Tibial nerve (tissue), 4 donors: Measurements from ENCODE around the gene CIDEC. TPM values are rescaled to one million over a fixed set of nuclear protein-coding genes. Genes with fewer than 3 reads are reported as not detected.

Source experiments
- DNase-seq, 2 donors: peaks; one replicate each; pipeline ENCODE4 v3.0.0-alpha.2; 2019; ENCODE audit warnings: low spot score in 2 of 2
- H3K27ac ChIP-seq, 4 donors: fragments of 200-600 bp; sonication (generic) in 3 of 4; one replicate each; pipeline ENCODE4 v1.5.1; 2017 to 2019; ENCODE audit warnings: mild to moderate bottlenecking in 1 of 4
- H3K27me3 ChIP-seq, 2 donors: fragments of 200-600 bp; sonication (generic) in 1 of 2; one replicate each; pipeline versions ENCODE4 v1.5.1 to v1.6.0; 2017 to 2019
- H3K36me3 ChIP-seq, 3 donors: fragments of 200-600 bp; sonication (generic); one replicate each; pipeline ENCODE4 v1.5.1; 2018 to 2019
- H3K4me1 ChIP-seq, 4 donors: fragments of 200-600 bp; sonication (generic) in 3 of 4; one replicate each; pipeline ENCODE4 v1.5.1; 2017 to 2019
- H3K4me3 ChIP-seq, 4 donors: fragments of 200-600 bp; sonication (generic) in 3 of 4; one replicate each; pipeline ENCODE4 v1.5.1; 2017 to 2019; ENCODE audit warnings: mild to moderate bottlenecking in 1 of 4, moderate library complexity in 1 of 4
- H3K9me3 ChIP-seq, 4 donors: fragments of 200-600 bp; sonication (generic) in 3 of 4; one replicate each; pipeline ENCODE4 v1.5.1; 2017 to 2019
- CTCF ChIP-seq, 5 experiments: fragments of 200-600 bp in 3 of 5; fragments of 450-650 bp in 2 of 5; sonication (generic) in 3 of 5; IDR thresholded peaks; one replicate each; pipeline ENCODE4 v1.5.1; 2016 to 2019; ENCODE audit warnings: antibody characterized with exemption in 5 of 5, mild to moderate bottlenecking in 3 of 5, moderate library complexity in 2 of 5
- EP300 ChIP-seq, 2 donors: sonication (generic); formaldehyde crosslinking; IDR thresholded peaks; one replicate each; pipeline ENCODE4 v1.6.1; 2017; ENCODE audit warnings: antibody characterized with exemption in 2 of 2, mild to moderate bottlenecking in 1 of 2
- POLR2A ChIP-seq, 2 donors: fragments of 450-650 bp; IDR thresholded peaks; one replicate each; pipeline ENCODE4 v1.6.1; 2017; ENCODE audit warnings: antibody characterized with exemption in 2 of 2, mild to moderate bottlenecking in 2 of 2, moderate library complexity in 2 of 2
- WGBS, 2 donors: methylation state at CpG; one replicate each; pipeline ENCODE4 v1.1.5; 2018; 5-methylcytosine and 5-hydroxymethylcytosine counted together
- total RNA-seq, 4 donors: library from RNA; depleted of rRNA; stranded (reverse); fragments of >200 nt; gene quantifications; one replicate each; pipeline ENCODE4 v1.1.0, GENCODE V29; 2016

The CIDEC gene
- total RNA-seq, 4 donors from 2014 or later, result 72.4 to 380 (median 174) TPM

GRCh38 chr3:9887480-9887879 is 7.4 kb upstream of the CIDEC start:
- H3K4me1 ChIP-seq, result peaks cover 0 to 21% (median 10%) of the 10 kb centered on the region in 4 donors
- no peak overlapping the region for H3K4me3 ChIP-seq
- no peak overlapping the region for H3K27ac ChIP-seq
- WGBS, 2 donors, result 79% methylated on average over 5 of the region's 5 CpGs
- H3K9me3 ChIP-seq, result no peaks in the 10 kb centered on the region
- no peak for TF ChIP-seq EP300 (IDR thresholded peaks at IDR 0.05)
- TF ChIP-seq POLR2A (IDR thresholded peaks at IDR 0.05), result no peak
- no peak for TF ChIP-seq CTCF (IDR thresholded peaks at IDR 0.05)
- DNase-seq, result no peak
- H3K27me3 ChIP-seq, result no peaks in the 10 kb centered on the region
- H3K36me3 ChIP-seq, result no peaks in the 10 kb centered on the region

- no peak overlapping the region for H3K4me3 ChIP-seq
- H3K27me3 ChIP-seq, result no peaks in the 10 kb centered on the region
- peaks cover 0 to 9% (median 3%) of the 10 kb centered on the region in 4 donors for H3K4me1 ChIP-seq
- no peak overlapping the region for H3K27ac ChIP-seq
- H3K9me3 ChIP-seq, result no peaks in the 10 kb centered on the region
- TF ChIP-seq EP300 (IDR thresholded peaks at IDR 0.05) (no peak), POLR2A (IDR thresholded peaks at IDR 0.05) (no peak), CTCF (IDR thresholded peaks at IDR 0.05) (no peak)
- H3K36me3 ChIP-seq, result no peaks in the 10 kb centered on the region
- DNase-seq, result no peak
Measured at GRCh38 chr3:9886328-9886727, 6.3 kb upstream of the CIDEC start.

- DNase-seq, result peak in 1 of 2 donors; percentile 12
- Histone ChIP-seq H3K36me3 (no peaks in the 10 kb centered on the region), H3K9me3 (no peaks in the 10 kb centered on the region), H3K4me1 (no peaks in the 10 kb centered on the region), H3K27me3 (no peaks in the 10 kb centered on the region), H3K4me3 (no peak overlapping the region), H3K27ac (peak overlapping the region in 2 of 4 donors; percentile 17 to 43)
- TF ChIP-seq EP300 (IDR thresholded peaks at IDR 0.05) (no peak), POLR2A (IDR thresholded peaks at IDR 0.05) (no peak), CTCF (IDR thresholded peaks at IDR 0.05) (no peak)
- WGBS, 2 donors, result 73 to 76% methylated on average over 11 of the region's 11 CpGs
Measured at GRCh38 chr3:9884555-9885165, 4.6 kb upstream of the CIDEC start.

GRCh38 chr3:9883706-9884554 is 3.9 kb upstream of the CIDEC start:
- H3K36me3 ChIP-seq, result no peaks in the 10 kb centered on the region
- H3K4me3 ChIP-seq, result no peak overlapping the region
- no peaks in the 10 kb centered on the region for H3K27me3 ChIP-seq
- H3K4me1 ChIP-seq, result no peaks in the 10 kb centered on the region
- 75 to 79% methylated on average over 7 of the region's 7 CpGs for WGBS, 2 donors
- no peaks in the 10 kb centered on the region for H3K9me3 ChIP-seq
- TF ChIP-seq POLR2A (IDR thresholded peaks at IDR 0.05) (no peak), CTCF (IDR thresholded peaks at IDR 0.05) (no peak), EP300 (IDR thresholded peaks at IDR 0.05) (no peak)
- no peak for DNase-seq
- H3K27ac ChIP-seq, result peak overlapping the region in 1 of 4 donors; percentile 43

GRCh38 chr3:9881441-9881840 is 1.4 kb upstream of the CIDEC start:
- Histone ChIP-seq H3K27ac (no peak overlapping the region), H3K27me3 (no peaks in the 10 kb centered on the region), H3K36me3 (no peaks in the 10 kb centered on the region), H3K4me1 (no peaks in the 10 kb centered on the region), H3K4me3 (no peak overlapping the region), H3K9me3 (no peaks in the 10 kb centered on the region)
- DNase-seq, result no peak
- TF ChIP-seq CTCF (IDR thresholded peaks at IDR 0.05) (no peak), POLR2A (IDR thresholded peaks at IDR 0.05) (no peak), EP300 (IDR thresholded peaks at IDR 0.05) (no peak)
- 92 to 95% methylated on average over 1 of the region's 1 CpG for WGBS, 2 donors
